K562 (cell line): ENCODE results near the gene SEC23B. TPM values are rescaled to one million over a fixed set of nuclear protein-coding genes. Genes with fewer than 3 reads are reported as not detected.

Experiments used
- ATAC-seq: fragments of 200-7000 bp; cut with Tn5 transposase; 3 replicates; pipeline ENCODE4 v1.9.1; 2020; ENCODE audit warnings: moderate library complexity
- BruUV-seq: library from RNA; stranded (reverse); fragments of 400-500 nt; replicated peaks from 2 replicates; lab custom pipeline; 2021; lab: Mats Ljungman, UMichigan
- CTCF ChIA-PET: fragments of 300-600 bp; formaldehyde crosslinking; extraction: SDS; loops from one replicate; lab custom pipeline; 2021; ENCODE audit warnings: low intra/inter-chr PET ratio; lab: Yijun Ruan, JAX
- POLR2A ChIA-PET: fragments of 300-600, 350-650 bp; sonication (Branson Sonifier 250); formaldehyde crosslinking; extraction: SDS; loops from one replicate; lab custom pipeline; 2021; ENCODE audit warnings: antibody characterized with exemption, inconsistent platforms; lab: Yijun Ruan, JAX
- DNase-seq, 4 experiments: peaks; one replicate each; pipeline versions ENCODE4 v3.0.0 to v3.0.0-alpha.2; 2011 to 2018; ENCODE audit warnings: low spot score in 3 of 4, mixed read lengths in 3 of 4; ENCODE audit errors: extremely low read depth in 1 of 4
- FAIRE-seq: peaks from 2 replicates; lab custom pipeline; 2011; peaks lifted over from hg19 to GRCh38; lab: Jason Lieb, UNC
- H2AFZ ChIP-seq: 2 replicates; pipeline ENCODE4 v1.6.0; 2011; ENCODE audit warnings: low read depth, low read length, control low read depth, inconsistent platforms
- H3K27ac ChIP-seq: fragments of 200-600 bp; 3 replicates; pipeline ENCODE4 v1.8.0; 2011; ENCODE audit warnings: low read depth, mild to moderate bottlenecking, control low read depth, inconsistent platforms, low read length, moderate library complexity, mixed read lengths; ENCODE audit errors: extremely low read depth
- H3K27me3 ChIP-seq, 2 experiments: fragments of 300-600 bp in 1 of 2; 2 replicates in 1 of 2; 3 replicates in 1 of 2; pipeline versions ENCODE4 v1.6.0 to v1.8.0; 2011; ENCODE audit warnings: inconsistent platforms in 2 of 2, low read length in 2 of 2, mild to moderate bottlenecking in 1 of 2, mixed read lengths in 1 of 2, moderate library complexity in 1 of 2; ENCODE audit not compliant: control insufficient read depth in 2 of 2, insufficient read depth in 2 of 2
- H3K36me3 ChIP-seq: fragments of 300-600 bp; 3 replicates; pipeline ENCODE4 v1.8.0; 2011; ENCODE audit warnings: mild to moderate bottlenecking, low read length, inconsistent platforms; ENCODE audit not compliant: control insufficient read depth, insufficient read depth
- H3K4me1 ChIP-seq, 2 experiments: fragments of 200-600 bp in 1 of 2; replicated peaks in 1 of 2; 2 replicates in 1 of 2; 3 replicates in 1 of 2; pipeline versions ENCODE4 v1.5.1 to v1.8.0; 2011; ENCODE audit warnings: inconsistent platforms in 2 of 2, low read length in 2 of 2, mild to moderate bottlenecking in 1 of 2, mixed read lengths in 1 of 2, moderate library complexity in 1 of 2; ENCODE audit not compliant: control insufficient read depth in 2 of 2, insufficient read depth in 2 of 2
- H3K4me2 ChIP-seq: 2 replicates; pipeline ENCODE4 v1.6.1; 2011; ENCODE audit warnings: low read length, control low read depth, inconsistent platforms, mixed read lengths; ENCODE audit not compliant: insufficient read depth
- H3K4me3 ChIP-seq: fragments of 200-600 bp; sonication (generic), shearing (Covaris generic); 2 replicates; pipeline ENCODE4 v1.5.1; 2016; ENCODE audit warnings: control low read depth, inconsistent platforms
- H3K79me2 ChIP-seq: fragments of 200-600 bp; 3 replicates; pipeline ENCODE4 v1.8.0; 2011; ENCODE audit warnings: low read length, inconsistent platforms; ENCODE audit not compliant: control insufficient read depth, insufficient read depth
- H3K9ac ChIP-seq, 2 experiments: 2 replicates each; pipeline versions ENCODE4 v1.6.0 to v1.6.1; 2011; ENCODE audit warnings: low read depth in 2 of 2, low read length in 2 of 2, control low read depth in 1 of 2, inconsistent platforms in 1 of 2, mild to moderate bottlenecking in 1 of 2, mixed read lengths in 1 of 2; ENCODE audit not compliant: insufficient read depth in 1 of 2
- H3K9me1 ChIP-seq: one replicate; pipeline ENCODE4 v1.6.0; 2011; ENCODE audit warnings: inconsistent platforms, mild to moderate bottlenecking, low read length, moderate library complexity; ENCODE audit not compliant: control insufficient read depth, insufficient read depth
- H3K9me3 ChIP-seq: replicated peaks from 2 replicates; pipeline ENCODE4 v1.5.1; 2011; ENCODE audit warnings: low read depth, low read length, inconsistent platforms; ENCODE audit not compliant: control insufficient read depth, insufficient read depth
- H4K20me1 ChIP-seq: replicated peaks from 2 replicates; pipeline ENCODE4 v1.6.1; 2011; ENCODE audit warnings: low read length, inconsistent platforms, mixed read lengths; ENCODE audit not compliant: control insufficient read depth, insufficient read depth
- ADNP ChIP-seq: fragments of 200-800 bp; sonication (Bioruptor generic); IDR thresholded peaks from 2 replicates; pipeline ENCODE4 v1.6.1; 2016; ENCODE audit warnings: missing genetic modification characterization, missing compliant biosample characterization
- AFF4 ChIP-seq: sonication (generic); formaldehyde crosslinking; IDR thresholded peaks from 2 replicates; pipeline ENCODE4 v1.8.0; 2023; ENCODE audit warnings: mild to moderate bottlenecking, missing genetic modification reagents
- PHB ChIP-seq: fragments of 250-450 bp; sonication (Bioruptor Pico); IDR thresholded peaks from 2 replicates; pipeline ENCODE4 v1.5.0; 2021
- SIX5 ChIP-seq, 2 experiments: IDR thresholded peaks; 2 replicates each; pipeline ENCODE4 v1.6.1; 2011; ENCODE audit warnings: low read length in 2 of 2, borderline replicate concordance in 1 of 2, low read depth in 1 of 2, mild to moderate bottlenecking in 1 of 2, moderate library complexity in 1 of 2; ENCODE audit not compliant: insufficient read depth in 1 of 2
- TAF7 ChIP-seq: fragments of 450-650 bp; IDR thresholded peaks from 2 replicates; pipeline ENCODE4 v1.6.1; 2016; ENCODE audit warnings: missing genetic modification characterization, missing compliant biosample characterization
- ZNF511 ChIP-seq: sonication (generic); formaldehyde crosslinking; IDR thresholded peaks from 2 replicates; pipeline ENCODE4 v1.8.0; 2022; ENCODE audit warnings: mild to moderate bottlenecking, missing genetic modification reagents
- WGBS: fragments of 100-300 bp; shearing (Covaris generic); methylation state at CpG from one replicate; pipeline ENCODE4 v1.1.6; 2016; ENCODE audit warnings: low coverage, mixed read lengths; ENCODE audit not compliant: insufficient coverage; ENCODE audit errors: missing lambda C conversion rate; 5-methylcytosine and 5-hydroxymethylcytosine counted together
- in situ Hi-C: fragments of 300-500 bp; cut with MboI; formaldehyde crosslinking; loops from 4 replicates; pipeline ENCODE4 v1.15.0; 2018; ENCODE audit warnings: inconsistent platforms, mixed read lengths
- intact Hi-C: fragments of 100-400 bp; cut with micrococcal nuclease; formaldehyde crosslinking; loops from 2 replicates; pipeline ENCODE4 v1.14.2; 2022
- polyA plus RNA-seq, 8 experiments: library from polyadenylated mRNA; depleted of rRNA in 4 of 8; stranded (reverse) in 5 of 8; unstranded in 3 of 8; fragments of >200 nt; fragmentation: Nextera tagmentation in 2 of 8; fragmentation: Illumina TruSeq in 1 of 8; extraction: Ambion mirVana in 2 of 8; extraction: Trizol in 1 of 8; gene quantifications; 2 replicates each; pipeline versions ENCODE4 v1.2.1 to v1.2.3, GENCODE V29; 2011 to 2014; ENCODE audit warnings: inconsistent platforms in 1 of 8, missing spikeins in 1 of 8
- total RNA-seq, 7 experiments: library from RNA; depleted of rRNA in 6 of 7; stranded (reverse); fragments of >200 nt in 6 of 7; fragmentation: Illumina TruSeq in 2 of 7; extraction: Trizol in 2 of 7; gene quantifications; 2 replicates each; pipeline versions ENCODE4 v1.2.1 to v1.2.3, GENCODE V29; 2011 to 2021; ENCODE audit warnings: low replicate concordance in 1 of 7
- TF ChIP-seq, protein P1 (sequence below): sonication (generic); formaldehyde crosslinking; IDR thresholded peaks from 2 replicates; pipeline ENCODE4 v1.8.1; 2023; ENCODE audit warnings: mild to moderate bottlenecking, missing genetic modification reagents, moderate library complexity
- TF ChIP-seq, protein P2 (sequence below): sonication (generic); formaldehyde crosslinking; IDR thresholded peaks from 2 replicates; pipeline ENCODE4 v1.8.1; 2023; ENCODE audit warnings: mild to moderate bottlenecking, missing genetic modification reagents
- TF ChIP-seq, protein P3 (sequence below): fragments of 250-450 bp; sonication (Bioruptor Pico); IDR thresholded peaks from 2 replicates; pipeline ENCODE4 v1.9.0; 2021; ENCODE audit warnings: mild to moderate bottlenecking
- TF ChIP-seq, protein P4 (sequence below): fragments of 450-650 bp; formaldehyde crosslinking; IDR thresholded peaks from 2 replicates; pipeline ENCODE4 v1.4.0; 2020; ENCODE audit warnings: mild to moderate bottlenecking, mixed read lengths

SEC23B gene
- total and polyA plus RNA-seq, 9 of the 15 experiments (the other 6 are each of a cell fraction or from before 2014, with no cell fraction given): 31.7 to 70.2 (median 38.5) TPM

GRCh38 chr20:18587665-18588573 lies 80.2 kb downstream of the SEC23B start, which contains the start of gene DTD1:
DTD1 (plus strand) TSS chr20:18588054; CDS start chr20:18588073, 19 bp downstream.
- H3K27ac ChIP-seq: peak within 1 kb of the TSS; percentile 66; the same call in 2 of the 3 replicates
- H3K9me1 ChIP-seq: no peaks in the 10 kb centered on the region
- H3K4me1 ChIP-seq: peaks cover 8 to 13% of the 10 kb centered on the region in 2 experiments
- no peaks in the 10 kb centered on the region for H3K27me3 ChIP-seq
- H2AFZ ChIP-seq: peak within 1 kb of the TSS; percentile 90
- peak within 1 kb of the TSS; percentile 70 for H3K4me3 ChIP-seq
- in situ Hi-C loops (no loop called here), intact Hi-C loops (no loop called here)
- no peaks in the 10 kb centered on the region for H4K20me1 ChIP-seq
- BruUV-seq: no TSS peak
- FAIRE-seq: no peak
- POLR2A ChIA-PET: interaction anchor here (0.7 to 1.1 kb wide), 2 partner anchors 17 to 26 kb away, joined by 3 to 5 read pairs; no protein-coding TSS in a partner anchor
- peak within 1 kb of the TSS; percentile 80 for H3K4me2 ChIP-seq
- H3K9me3 ChIP-seq: no peaks in the 10 kb centered on the region
- peak; percentile 94 for ATAC-seq
- peak within 1 kb of the TSS; percentile 73 to 88 for H3K9ac ChIP-seq
- CTCF ChIA-PET: no interaction called here
- peaks cover 4% of the 10 kb centered on the region; the same call in 2 of the 3 replicates for H3K79me2 ChIP-seq
- H3K36me3 ChIP-seq: no peaks in the 10 kb centered on the region
- DNase-seq: peak; percentile 88 to 94 (median 90)
- WGBS: 0% methylated on average over 39 of the region's 88 CpGs
- TF ChIP-seq PHB (CRISPR knock-in tag) (no peak), ADNP (peak; percentile 94), SIX5 (IDR thresholded peaks at IDR 0.05; ENCODE audit: borderline replicate concordance in 1 of 2, insufficient read depth in 1 of 2, low read depth in 1 of 2, low read length in 2 of 2) (0 out of 4 replicates have a peak, but pooled peaks of 1 of the 2 experiments have one; percentile 10), ZNF511 (CRISPR knock-in tag) (no peak), TAF7 (tag) (no peak), AFF4 (CRISPR knock-in tag) (no peak)
- TF ChIP-seq, protein P1, sequence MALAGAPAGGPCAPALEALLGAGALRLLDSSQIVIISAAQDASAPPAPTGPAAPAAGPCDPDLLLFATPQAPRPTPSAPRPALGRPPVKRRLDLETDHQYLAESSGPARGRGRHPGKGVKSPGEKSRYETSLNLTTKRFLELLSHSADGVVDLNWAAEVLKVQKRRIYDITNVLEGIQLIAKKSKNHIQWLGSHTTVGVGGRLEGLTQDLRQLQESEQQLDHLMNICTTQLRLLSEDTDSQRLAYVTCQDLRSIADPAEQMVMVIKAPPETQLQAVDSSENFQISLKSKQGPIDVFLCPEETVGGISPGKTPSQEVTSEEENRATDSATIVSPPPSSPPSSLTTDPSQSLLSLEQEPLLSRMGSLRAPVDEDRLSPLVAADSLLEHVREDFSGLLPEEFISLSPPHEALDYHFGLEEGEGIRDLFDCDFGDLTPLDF (CRISPR knock-in tag): no peak
- TF ChIP-seq, protein P2, sequence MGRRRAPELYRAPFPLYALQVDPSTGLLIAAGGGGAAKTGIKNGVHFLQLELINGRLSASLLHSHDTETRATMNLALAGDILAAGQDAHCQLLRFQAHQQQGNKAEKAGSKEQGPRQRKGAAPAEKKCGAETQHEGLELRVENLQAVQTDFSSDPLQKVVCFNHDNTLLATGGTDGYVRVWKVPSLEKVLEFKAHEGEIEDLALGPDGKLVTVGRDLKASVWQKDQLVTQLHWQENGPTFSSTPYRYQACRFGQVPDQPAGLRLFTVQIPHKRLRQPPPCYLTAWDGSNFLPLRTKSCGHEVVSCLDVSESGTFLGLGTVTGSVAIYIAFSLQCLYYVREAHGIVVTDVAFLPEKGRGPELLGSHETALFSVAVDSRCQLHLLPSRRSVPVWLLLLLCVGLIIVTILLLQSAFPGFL: no peak
- TF ChIP-seq, protein P3, sequence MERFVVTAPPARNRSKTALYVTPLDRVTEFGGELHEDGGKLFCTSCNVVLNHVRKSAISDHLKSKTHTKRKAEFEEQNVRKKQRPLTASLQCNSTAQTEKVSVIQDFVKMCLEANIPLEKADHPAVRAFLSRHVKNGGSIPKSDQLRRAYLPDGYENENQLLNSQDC (CRISPR knock-in tag): no peak
- TF ChIP-seq, protein P4, sequence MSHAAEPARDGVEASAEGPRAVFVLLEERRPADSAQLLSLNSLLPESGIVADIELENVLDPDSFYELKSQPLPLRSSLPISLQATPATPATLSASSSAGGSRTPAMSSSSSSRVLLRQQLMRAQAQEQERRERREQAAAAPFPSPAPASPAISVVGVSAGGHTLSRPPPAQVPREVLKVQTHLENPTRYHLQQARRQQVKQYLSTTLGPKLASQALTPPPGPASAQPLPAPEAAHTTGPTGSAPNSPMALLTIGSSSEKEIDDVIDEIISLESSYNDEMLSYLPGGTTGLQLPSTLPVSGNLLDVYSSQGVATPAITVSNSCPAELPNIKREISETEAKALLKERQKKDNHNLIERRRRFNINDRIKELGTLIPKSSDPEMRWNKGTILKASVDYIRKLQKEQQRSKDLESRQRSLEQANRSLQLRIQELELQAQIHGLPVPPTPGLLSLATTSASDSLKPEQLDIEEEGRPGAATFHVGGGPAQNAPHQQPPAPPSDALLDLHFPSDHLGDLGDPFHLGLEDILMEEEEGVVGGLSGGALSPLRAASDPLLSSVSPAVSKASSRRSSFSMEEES (CRISPR knock-in tag): no peak
